Measurements from ENCODE around the gene TIMM50. TPM values are rescaled to one million over a fixed set of nuclear protein-coding genes. Genes with fewer than 3 reads are reported as not detected.
A peak's percentile ranks its signal among the peaks of the same experiment; 100 is the strongest.
"Not testable (repeated sequence)": the region's sequence is repeated elsewhere in the genome, so short reads cannot be mapped to it uniquely, and the experiment has no call there.

Gene TIMM50
- total RNA-seq, 2 donors from 2014 or later = 45.7 to 83.9 TPM

DNA sequence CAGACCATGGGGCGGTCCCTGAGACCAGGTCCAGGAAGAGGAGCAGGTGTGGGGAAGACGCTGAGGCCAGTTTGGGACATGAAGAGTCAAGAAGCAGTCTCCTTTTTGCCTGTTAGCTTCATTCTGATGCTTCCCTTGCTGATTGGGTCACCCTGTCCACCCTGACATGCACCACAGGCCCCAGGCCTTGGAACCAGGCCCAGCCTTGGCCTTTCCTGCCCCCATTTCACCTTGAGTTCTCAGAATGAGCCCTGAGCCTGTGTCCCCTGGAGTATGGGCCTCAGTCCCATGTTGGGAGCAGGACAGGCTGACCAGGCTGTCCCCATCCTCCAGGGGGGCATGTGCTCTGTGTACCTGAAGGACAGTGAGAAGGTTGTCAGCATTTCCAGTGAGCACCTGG is 4.9 kb upstream of the TIMM50 start:
- Histone ChIP-seq H3K4me3 (no peak overlapping the region), H3K27me3 (no peaks in the 10 kb centered on the region), H3K9ac (ENCODE audit: low read depth in 2 of 2, low read length in 2 of 2) (no peak overlapping the region), H3K4me1 (no peaks in the 10 kb centered on the region), H3K36me3 (peaks cover 6% of the 10 kb centered on the region), H3K27ac (no peak overlapping the region), H3K9me3 (no peaks in the 10 kb centered on the region)
- no peak for DNase-seq
- TF ChIP-seq, protein P1, sequence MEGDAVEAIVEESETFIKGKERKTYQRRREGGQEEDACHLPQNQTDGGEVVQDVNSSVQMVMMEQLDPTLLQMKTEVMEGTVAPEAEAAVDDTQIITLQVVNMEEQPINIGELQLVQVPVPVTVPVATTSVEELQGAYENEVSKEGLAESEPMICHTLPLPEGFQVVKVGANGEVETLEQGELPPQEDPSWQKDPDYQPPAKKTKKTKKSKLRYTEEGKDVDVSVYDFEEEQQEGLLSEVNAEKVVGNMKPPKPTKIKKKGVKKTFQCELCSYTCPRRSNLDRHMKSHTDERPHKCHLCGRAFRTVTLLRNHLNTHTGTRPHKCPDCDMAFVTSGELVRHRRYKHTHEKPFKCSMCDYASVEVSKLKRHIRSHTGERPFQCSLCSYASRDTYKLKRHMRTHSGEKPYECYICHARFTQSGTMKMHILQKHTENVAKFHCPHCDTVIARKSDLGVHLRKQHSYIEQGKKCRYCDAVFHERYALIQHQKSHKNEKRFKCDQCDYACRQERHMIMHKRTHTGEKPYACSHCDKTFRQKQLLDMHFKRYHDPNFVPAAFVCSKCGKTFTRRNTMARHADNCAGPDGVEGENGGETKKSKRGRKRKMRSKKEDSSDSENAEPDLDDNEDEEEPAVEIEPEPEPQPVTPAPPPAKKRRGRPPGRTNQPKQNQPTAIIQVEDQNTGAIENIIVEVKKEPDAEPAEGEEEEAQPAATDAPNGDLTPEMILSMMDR (IDR thresholded peaks at IDR 0.05) = no peak
- intact Hi-C loops (cut with DNase I) = no loop called here

DNA sequence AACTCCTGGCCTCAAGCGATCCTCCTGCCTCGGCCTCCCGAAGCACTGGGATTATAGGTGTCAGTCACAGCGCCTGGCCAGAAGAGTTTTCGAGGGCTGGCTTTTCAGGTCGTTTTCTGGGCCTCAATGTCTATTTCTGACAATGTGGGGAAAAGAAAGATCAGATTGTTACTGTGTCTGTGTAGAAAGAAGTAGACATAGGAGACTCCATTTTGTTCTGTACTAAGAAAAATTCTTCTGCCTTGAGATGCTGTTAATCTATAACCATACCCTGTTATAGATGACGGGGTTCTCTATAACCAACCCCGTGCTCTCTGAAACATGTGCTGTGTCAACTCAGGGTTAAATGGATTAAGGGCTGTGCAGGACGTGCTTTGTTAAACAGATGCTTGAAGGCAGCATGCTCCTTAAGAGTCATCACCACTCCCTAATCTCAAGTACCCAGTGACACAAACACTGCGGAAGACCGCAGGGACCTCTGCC is 1.3 kb upstream of the TIMM50 start:
- H3K4me3 ChIP-seq; intact Hi-C loops (cut with DNase I); DNase-seq; H3K9ac ChIP-seq (ENCODE audit: low read depth in 2 of 2, low read length in 2 of 2); H3K27ac ChIP-seq; H3K9me3 ChIP-seq; H3K36me3 ChIP-seq; H3K27me3 ChIP-seq; H3K4me1 ChIP-seq: not testable (repeated sequence)

DNA sequence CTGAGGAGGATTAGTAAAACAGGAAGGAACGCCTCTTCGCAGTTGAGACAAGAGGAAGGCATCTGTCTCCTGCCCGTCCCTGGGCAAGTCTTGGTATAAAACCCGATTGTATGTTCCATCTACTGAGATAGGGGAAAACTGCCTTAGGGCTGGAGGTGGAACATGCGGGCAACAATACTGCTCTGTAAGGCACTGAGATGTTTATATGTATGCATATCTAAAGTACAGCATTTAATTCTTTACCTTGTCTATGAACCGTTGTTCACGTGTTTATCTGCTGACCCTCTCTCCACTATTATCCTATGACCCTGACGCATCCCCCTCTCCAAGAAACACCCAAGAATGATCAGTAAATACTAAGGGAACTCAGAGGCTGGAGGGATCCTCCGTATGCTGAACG is 722 bp upstream of the TIMM50 start:
- DNase-seq = no peak
- peak overlapping the region; percentile 87 for H3K4me3 ChIP-seq
- no peaks in the 10 kb centered on the region for H3K4me1 ChIP-seq
- peak overlapping the region; percentile 80 to 91 for H3K9ac ChIP-seq (ENCODE audit: low read depth in 2 of 2, low read length in 2 of 2)
- TF ChIP-seq, protein P1 (IDR thresholded peaks at IDR 0.05) = no peak
- no peaks in the 10 kb centered on the region for H3K27me3 ChIP-seq
- no peaks in the 10 kb centered on the region for H3K36me3 ChIP-seq
- no peaks in the 10 kb centered on the region for H3K9me3 ChIP-seq
- no peak overlapping the region for H3K27ac ChIP-seq
- intact Hi-C loops (cut with DNase I) = no loop called here

DNA sequence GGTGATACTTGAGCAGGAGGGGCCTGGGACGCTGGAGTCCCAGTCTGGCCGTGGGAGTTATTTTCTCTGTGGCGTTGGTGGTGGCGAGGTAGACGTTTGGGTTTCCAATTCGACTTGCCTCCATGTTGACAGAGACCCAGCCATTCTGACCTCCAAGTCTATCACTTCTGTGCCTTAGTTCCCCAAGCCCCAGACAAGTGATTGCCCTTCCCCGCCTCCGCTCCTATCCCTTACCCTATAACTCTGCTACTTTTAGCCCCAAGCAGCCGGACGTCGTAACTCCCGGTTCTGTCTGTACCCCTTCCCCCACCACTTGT is 549 bp downstream of the TIMM50 start:
- DNase-seq = no peak
- Histone ChIP-seq H3K27me3 (no peaks in the 10 kb centered on the region), H3K36me3 (no peaks in the 10 kb centered on the region), H3K4me1 (no peaks in the 10 kb centered on the region), H3K4me3 (peak overlapping the region; percentile 87), H3K9me3 (no peaks in the 10 kb centered on the region), H3K9ac (ENCODE audit: low read depth in 2 of 2, low read length in 2 of 2) (peak overlapping the region; percentile 86 to 91), H3K27ac (no peak overlapping the region)
- intact Hi-C loops (cut with DNase I) = no loop called here
- TF ChIP-seq, protein P1 (IDR thresholded peaks at IDR 0.05) = no peak

DNA sequence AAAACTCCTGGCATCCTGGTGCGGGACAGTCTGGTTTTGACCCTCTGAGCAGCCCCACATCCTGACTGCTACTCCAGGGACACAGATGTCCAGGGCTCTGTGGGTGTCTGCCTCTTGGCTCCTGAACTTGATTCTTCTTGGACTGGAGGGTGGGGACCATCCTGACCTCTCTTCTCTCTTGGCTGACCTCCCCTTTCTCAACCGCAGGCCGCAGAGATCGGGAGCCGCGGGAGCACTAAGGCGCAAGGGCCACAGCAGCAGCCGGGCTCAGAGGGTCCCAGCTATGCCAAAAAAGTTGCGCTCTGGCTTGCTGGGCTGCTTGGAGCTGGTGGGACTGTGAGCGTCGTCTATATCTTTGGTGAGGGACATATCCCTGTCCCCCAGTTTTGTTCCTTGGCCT is 1.0 kb downstream of the TIMM50 start:
- H3K9ac ChIP-seq (ENCODE audit: low read depth in 2 of 2, low read length in 2 of 2) = peak overlapping the region; percentile 86 to 91

DNA sequence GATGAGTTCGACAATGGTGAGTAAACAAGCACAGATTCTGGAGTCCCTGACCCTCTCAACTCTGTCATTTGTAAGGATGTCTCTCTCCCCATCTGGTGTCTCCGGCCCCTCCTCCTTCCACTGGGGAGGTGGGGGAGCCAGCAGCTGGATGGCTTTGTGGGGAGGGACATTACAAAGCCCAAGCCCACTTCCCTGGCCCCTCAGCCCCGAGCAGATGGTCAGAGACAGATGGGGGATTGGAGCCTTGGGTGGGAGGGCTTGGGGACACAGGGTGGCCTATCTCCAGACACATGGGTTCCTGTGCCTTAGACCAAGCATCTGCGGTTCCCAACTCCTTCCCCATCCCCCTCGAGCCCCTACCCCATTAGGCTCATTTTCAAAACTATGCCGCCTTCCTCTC is 2.5 kb downstream of the TIMM50 start:
- Histone ChIP-seq H3K36me3 (no peaks in the 10 kb centered on the region), H3K9me3 (no peaks in the 10 kb centered on the region), H3K4me1 (no peaks in the 10 kb centered on the region), H3K4me3 (no peak overlapping the region), H3K27ac (no peak overlapping the region), H3K27me3 (no peaks in the 10 kb centered on the region), H3K9ac (ENCODE audit: low read depth in 2 of 2, low read length in 2 of 2) (no peak overlapping the region)
- intact Hi-C loops (cut with DNase I) = no loop called here
- TF ChIP-seq, protein P1 (IDR thresholded peaks at IDR 0.05) = no peak
- no peak for DNase-seq

More for the DNA sequence above, 1.0 kb downstream of the TIMM50 start:
- Histone ChIP-seq H3K36me3 (no peaks in the 10 kb centered on the region), H3K27me3 (no peaks in the 10 kb centered on the region), H3K9me3 (no peaks in the 10 kb centered on the region), H3K4me3 (peak overlapping the region; percentile 87), H3K27ac (no peak overlapping the region), H3K4me1 (no peaks in the 10 kb centered on the region)
- intact Hi-C loops (cut with DNase I) = no loop called here
- DNase-seq = no peak
- TF ChIP-seq, protein P1 (IDR thresholded peaks at IDR 0.05) = no peak

Measured in colonic mucosa (tissue), 4 donors.